Osteocyte (in vitro differentiated cells): Measurements from ENCODE around the gene IFNAR2. TPM values are rescaled to one million over a fixed set of nuclear protein-coding genes. Genes with fewer than 3 reads are reported as not detected.

Source experiments
- DNase-seq: peaks from one replicate; pipeline ENCODE4 v3.0.0; 2021; ENCODE audit warnings: mixed read lengths; ENCODE audit not compliant: unreplicated experiment; ENCODE audit errors: extremely low spot score
- H3K27ac Mint-ChIP-seq: one replicate; pipeline ENCODE4 v1.8.0; 2021; ENCODE audit warnings: mild to moderate bottlenecking, mixed read lengths; ENCODE audit not compliant: unreplicated experiment
- H3K27me3 Mint-ChIP-seq: one replicate; pipeline ENCODE4 v1.8.0; 2021; ENCODE audit warnings: mixed read lengths; ENCODE audit not compliant: unreplicated experiment
- H3K36me3 Mint-ChIP-seq: one replicate; pipeline ENCODE4 v1.8.0; 2021; ENCODE audit warnings: mixed read lengths; ENCODE audit not compliant: unreplicated experiment
- H3K4me1 Mint-ChIP-seq: one replicate; pipeline ENCODE4 v1.8.0; 2021; ENCODE audit warnings: mixed read lengths; ENCODE audit not compliant: unreplicated experiment
- H3K4me3 Mint-ChIP-seq: one replicate; pipeline ENCODE4 v1.8.0; 2021; ENCODE audit warnings: mild to moderate bottlenecking, moderate library complexity, mixed read lengths; ENCODE audit not compliant: unreplicated experiment
- H3K9me3 Mint-ChIP-seq: one replicate; pipeline ENCODE4 v1.8.0; 2021; ENCODE audit warnings: mixed read lengths; ENCODE audit not compliant: unreplicated experiment
- CTCF ChIP-seq: fragments of 200-600 bp; sonication (generic); IDR thresholded peaks from 2 replicates; pipeline ENCODE4 v1.5.0; 2021; ENCODE audit warnings: antibody characterized with exemption, mild to moderate bottlenecking, moderate library complexity
- total RNA-seq: library from RNA; stranded (reverse); gene quantifications from 2 replicates; pipeline ENCODE4 v1.2.1, GENCODE V29; 2021

Gene IFNAR2
- total RNA-seq, 1 donor from 2014 or later: 15.9 TPM

GRCh38 chr21:33196941-33197374 is 32.8 kb upstream of the IFNAR2 start:
- H3K4me1 Mint-ChIP-seq: peaks cover 10% of the 10 kb centered on the region
- no peaks in the 10 kb centered on the region for H3K9me3 Mint-ChIP-seq
- DNase-seq: no peak
- no peaks in the 10 kb centered on the region for H3K36me3 Mint-ChIP-seq
- peak; percentile 87 for TF ChIP-seq CTCF
- no peak overlapping the region for H3K4me3 Mint-ChIP-seq
- H3K27ac Mint-ChIP-seq: no peak overlapping the region
- peaks cover 25% of the 10 kb centered on the region for H3K27me3 Mint-ChIP-seq

GRCh38 chr21:33197496-33197895 is 32.2 kb upstream of the IFNAR2 start:
- Mint-ChIP-seq H3K27ac (no peak overlapping the region), H3K4me3 (no peak overlapping the region), H3K36me3 (no peaks in the 10 kb centered on the region), H3K4me1 (peaks cover 10% of the 10 kb centered on the region), H3K27me3 (peaks cover 23% of the 10 kb centered on the region), H3K9me3 (no peaks in the 10 kb centered on the region)
- TF ChIP-seq CTCF: no peak
- peak; percentile 38 for DNase-seq

GRCh38 chr21:33198346-33199099 is 31.2 kb upstream of the IFNAR2 start:
- Mint-ChIP-seq H3K4me1 (peaks cover 14% of the 10 kb centered on the region), H3K4me3 (no peak overlapping the region), H3K36me3 (no peaks in the 10 kb centered on the region), H3K27ac (no peak overlapping the region), H3K9me3 (no peaks in the 10 kb centered on the region), H3K27me3 (peaks cover 21% of the 10 kb centered on the region)
- DNase-seq: peak; percentile 11
- no peak for TF ChIP-seq CTCF

GRCh38 chr21:33199100-33199464 is 30.7 kb upstream of the IFNAR2 start:
- Mint-ChIP-seq H3K27ac (no peak overlapping the region), H3K4me3 (no peak overlapping the region), H3K36me3 (no peaks in the 10 kb centered on the region), H3K27me3 (peaks cover 17% of the 10 kb centered on the region), H3K4me1 (peaks cover 20% of the 10 kb centered on the region), H3K9me3 (no peaks in the 10 kb centered on the region)
- peak; percentile 2 for DNase-seq
- no peak for TF ChIP-seq CTCF

GRCh38 chr21:33199516-33200217 is 30.1 kb upstream of the IFNAR2 start:
- Mint-ChIP-seq H3K9me3 (no peaks in the 10 kb centered on the region), H3K36me3 (no peaks in the 10 kb centered on the region), H3K4me1 (peaks cover 21% of the 10 kb centered on the region), H3K27ac (no peak overlapping the region), H3K27me3 (peaks cover 17% of the 10 kb centered on the region), H3K4me3 (no peak overlapping the region)
- TF ChIP-seq CTCF: peak; percentile 84
- peak; percentile 89 for DNase-seq
